ENCODE results near the gene GRPEL2. TPM values are rescaled to one million over a fixed set of nuclear protein-coding genes. Genes with fewer than 3 reads are reported as not detected.

The GRPEL2 gene
- total and polyA plus RNA-seq, 2 experiments from 2014 or later = 20.2 to 62.2 TPM

- H3K27me3 Mint-ChIP-seq (ENCODE audit: insufficient read depth, low read depth, poor library complexity) = peaks cover 4% of the 10 kb centered on the region
- no peaks in the 10 kb centered on the region for H3K36me3 Mint-ChIP-seq (ENCODE audit: low read depth)
- H3K4me1 Mint-ChIP-seq = peaks cover 16% of the 10 kb centered on the region
- Histone ChIP-seq H3K4me1 (ENCODE audit: insufficient read depth) (no peaks in the 10 kb centered on the region), H3K27ac (ENCODE audit: low read depth) (no peak overlapping the region), H3K4me2 (no peak overlapping the region), H3K79me2 (replicated peaks; ENCODE audit: insufficient read depth) (no peaks in the 10 kb centered on the region), H3K36me3 (ENCODE audit: insufficient read depth) (no peaks in the 10 kb centered on the region), H3K4me3 (no peak overlapping the region), H2AFZ (no peak overlapping the region), H4K20me1 (replicated peaks; ENCODE audit: insufficient read depth) (no peaks in the 10 kb centered on the region), H3K27me3 (ENCODE audit: insufficient read depth) (no peaks in the 10 kb centered on the region), H3K9me2 (ENCODE audit: insufficient read depth) (no peaks in the 10 kb centered on the region), H3F3A (replicated peaks; ENCODE audit: low read depth) (no peaks in the 10 kb centered on the region)
- no peaks in the 10 kb centered on the region for H3K9me3 Mint-ChIP-seq
- DNase-seq (ENCODE audit: low spot score) (peak; percentile 47), ATAC-seq (peak; percentile 75)
- no peak for TF ChIP-seq NANOG (IDR thresholded peaks at IDR 0.05; ENCODE audit: borderline replicate concordance)
- TF ChIP-seq ZNF331 (CRISPR knock-in tag; IDR thresholded peaks at IDR 0.05; ENCODE audit: low read depth) = no peak
- TF ChIP-seq CTCF (conservative IDR thresholded peaks at IDR 0.05; ENCODE audit: low read depth in 2 of 2) = peak in 1 of 2 experiments; percentile 22; a peak in 1 of 4 replicates
- TF ChIP-seq, protein P1, sequence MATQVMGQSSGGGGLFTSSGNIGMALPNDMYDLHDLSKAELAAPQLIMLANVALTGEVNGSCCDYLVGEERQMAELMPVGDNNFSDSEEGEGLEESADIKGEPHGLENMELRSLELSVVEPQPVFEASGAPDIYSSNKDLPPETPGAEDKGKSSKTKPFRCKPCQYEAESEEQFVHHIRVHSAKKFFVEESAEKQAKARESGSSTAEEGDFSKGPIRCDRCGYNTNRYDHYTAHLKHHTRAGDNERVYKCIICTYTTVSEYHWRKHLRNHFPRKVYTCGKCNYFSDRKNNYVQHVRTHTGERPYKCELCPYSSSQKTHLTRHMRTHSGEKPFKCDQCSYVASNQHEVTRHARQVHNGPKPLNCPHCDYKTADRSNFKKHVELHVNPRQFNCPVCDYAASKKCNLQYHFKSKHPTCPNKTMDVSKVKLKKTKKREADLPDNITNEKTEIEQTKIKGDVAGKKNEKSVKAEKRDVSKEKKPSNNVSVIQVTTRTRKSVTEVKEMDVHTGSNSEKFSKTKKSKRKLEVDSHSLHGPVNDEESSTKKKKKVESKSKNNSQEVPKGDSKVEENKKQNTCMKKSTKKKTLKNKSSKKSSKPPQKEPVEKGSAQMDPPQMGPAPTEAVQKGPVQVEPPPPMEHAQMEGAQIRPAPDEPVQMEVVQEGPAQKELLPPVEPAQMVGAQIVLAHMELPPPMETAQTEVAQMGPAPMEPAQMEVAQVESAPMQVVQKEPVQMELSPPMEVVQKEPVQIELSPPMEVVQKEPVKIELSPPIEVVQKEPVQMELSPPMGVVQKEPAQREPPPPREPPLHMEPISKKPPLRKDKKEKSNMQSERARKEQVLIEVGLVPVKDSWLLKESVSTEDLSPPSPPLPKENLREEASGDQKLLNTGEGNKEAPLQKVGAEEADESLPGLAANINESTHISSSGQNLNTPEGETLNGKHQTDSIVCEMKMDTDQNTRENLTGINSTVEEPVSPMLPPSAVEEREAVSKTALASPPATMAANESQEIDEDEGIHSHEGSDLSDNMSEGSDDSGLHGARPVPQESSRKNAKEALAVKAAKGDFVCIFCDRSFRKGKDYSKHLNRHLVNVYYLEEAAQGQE (IDR thresholded peaks at IDR 0.05; ENCODE audit: unreplicated experiment) = no peak
- no peak overlapping the region for H3K27ac Mint-ChIP-seq
- no peak overlapping the region for H3K4me3 Mint-ChIP-seq
These were observed 34.2 kb upstream of the GRPEL2 start for GRCh38 chr5:149310947-149311658.

- Mint-ChIP-seq H3K4me1 (peaks cover 20% of the 10 kb centered on the region), H3K36me3 (ENCODE audit: low read depth) (no peaks in the 10 kb centered on the region), H3K4me3 (no peak overlapping the region)
- TF ChIP-seq NANOG (IDR thresholded peaks at IDR 0.05; ENCODE audit: borderline replicate concordance) (no peak), EZH2phosphoT487 (IDR thresholded peaks at IDR 0.05; ENCODE audit: unreplicated experiment) (no peak), ZNF114 (CRISPR knock-in tag; IDR thresholded peaks at IDR 0.05) (no peak), JUNB (IDR thresholded peaks at IDR 0.05; ENCODE audit: unreplicated experiment) (no peak), STAT1 (IDR thresholded peaks at IDR 0.05; ENCODE audit: unreplicated experiment) (no peak)
- TF ChIP-seq, protein P2, sequence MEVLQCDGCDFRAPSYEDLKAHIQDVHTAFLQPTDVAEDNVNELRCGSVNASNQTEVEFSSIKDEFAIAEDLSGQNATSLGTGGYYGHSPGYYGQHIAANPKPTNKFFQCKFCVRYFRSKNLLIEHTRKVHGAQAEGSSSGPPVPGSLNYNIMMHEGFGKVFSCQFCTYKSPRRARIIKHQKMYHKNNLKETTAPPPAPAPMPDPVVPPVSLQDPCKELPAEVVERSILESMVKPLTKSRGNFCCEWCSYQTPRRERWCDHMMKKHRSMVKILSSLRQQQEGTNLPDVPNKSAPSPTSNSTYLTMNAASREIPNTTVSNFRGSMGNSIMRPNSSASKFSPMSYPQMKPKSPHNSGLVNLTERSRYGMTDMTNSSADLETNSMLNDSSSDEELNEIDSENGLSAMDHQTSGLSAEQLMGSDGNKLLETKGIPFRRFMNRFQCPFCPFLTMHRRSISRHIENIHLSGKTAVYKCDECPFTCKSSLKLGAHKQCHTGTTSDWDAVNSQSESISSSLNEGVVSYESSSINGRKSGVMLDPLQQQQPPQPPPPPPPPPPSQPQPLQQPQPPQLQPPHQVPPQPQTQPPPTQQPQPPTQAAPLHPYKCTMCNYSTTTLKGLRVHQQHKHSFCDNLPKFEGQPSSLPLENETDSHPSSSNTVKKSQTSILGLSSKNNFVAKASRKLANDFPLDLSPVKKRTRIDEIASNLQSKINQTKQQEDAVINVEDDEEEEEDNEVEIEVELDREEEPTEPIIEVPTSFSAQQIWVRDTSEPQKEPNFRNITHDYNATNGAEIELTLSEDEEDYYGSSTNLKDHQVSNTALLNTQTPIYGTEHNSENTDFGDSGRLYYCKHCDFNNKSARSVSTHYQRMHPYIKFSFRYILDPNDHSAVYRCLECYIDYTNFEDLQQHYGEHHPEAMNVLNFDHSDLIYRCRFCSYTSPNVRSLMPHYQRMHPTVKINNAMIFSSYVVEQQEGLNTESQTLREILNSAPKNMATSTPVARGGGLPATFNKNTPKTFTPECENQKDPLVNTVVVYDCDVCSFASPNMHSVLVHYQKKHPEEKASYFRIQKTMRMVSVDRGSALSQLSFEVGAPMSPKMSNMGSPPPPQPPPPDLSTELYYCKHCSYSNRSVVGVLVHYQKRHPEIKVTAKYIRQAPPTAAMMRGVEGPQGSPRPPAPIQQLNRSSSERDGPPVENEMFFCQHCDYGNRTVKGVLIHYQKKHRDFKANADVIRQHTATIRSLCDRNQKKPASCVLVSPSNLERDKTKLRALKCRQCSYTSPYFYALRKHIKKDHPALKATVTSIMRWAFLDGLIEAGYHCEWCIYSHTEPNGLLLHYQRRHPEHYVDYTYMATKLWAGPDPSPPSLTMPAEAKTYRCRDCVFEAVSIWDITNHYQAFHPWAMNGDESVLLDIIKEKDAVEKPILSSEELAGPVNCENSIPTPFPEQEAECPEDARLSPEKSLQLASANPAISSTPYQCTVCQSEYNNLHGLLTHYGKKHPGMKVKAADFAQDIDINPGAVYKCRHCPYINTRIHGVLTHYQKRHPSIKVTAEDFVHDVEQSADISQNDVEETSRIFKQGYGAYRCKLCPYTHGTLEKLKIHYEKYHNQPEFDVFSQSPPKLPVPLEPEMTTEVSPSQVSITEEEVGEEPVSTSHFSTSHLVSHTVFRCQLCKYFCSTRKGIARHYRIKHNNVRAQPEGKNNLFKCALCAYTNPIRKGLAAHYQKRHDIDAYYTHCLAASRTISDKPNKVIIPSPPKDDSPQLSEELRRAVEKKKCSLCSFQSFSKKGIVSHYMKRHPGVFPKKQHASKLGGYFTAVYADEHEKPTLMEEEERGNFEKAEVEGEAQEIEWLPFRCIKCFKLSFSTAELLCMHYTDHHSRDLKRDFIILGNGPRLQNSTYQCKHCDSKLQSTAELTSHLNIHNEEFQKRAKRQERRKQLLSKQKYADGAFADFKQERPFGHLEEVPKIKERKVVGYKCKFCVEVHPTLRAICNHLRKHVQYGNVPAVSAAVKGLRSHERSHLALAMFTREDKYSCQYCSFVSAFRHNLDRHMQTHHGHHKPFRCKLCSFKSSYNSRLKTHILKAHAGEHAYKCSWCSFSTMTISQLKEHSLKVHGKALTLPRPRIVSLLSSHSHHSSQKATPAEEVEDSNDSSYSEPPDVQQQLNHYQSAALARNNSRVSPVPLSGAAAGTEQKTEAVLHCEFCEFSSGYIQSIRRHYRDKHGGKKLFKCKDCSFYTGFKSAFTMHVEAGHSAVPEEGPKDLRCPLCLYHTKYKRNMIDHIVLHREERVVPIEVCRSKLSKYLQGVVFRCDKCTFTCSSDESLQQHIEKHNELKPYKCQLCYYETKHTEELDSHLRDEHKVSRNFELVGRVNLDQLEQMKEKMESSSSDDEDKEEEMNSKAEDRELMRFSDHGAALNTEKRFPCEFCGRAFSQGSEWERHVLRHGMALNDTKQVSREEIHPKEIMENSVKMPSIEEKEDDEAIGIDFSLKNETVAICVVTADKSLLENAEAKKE (CRISPR knock-in tag; IDR thresholded peaks at IDR 0.05) = no peak
These were observed 32.0 kb upstream of the GRPEL2 start for GRCh38 chr5:149313151-149313841.

More at GRCh38 chr5:149313151-149313841, 32.0 kb upstream of the GRPEL2 start:
- ATAC-seq = no peak
- no peak overlapping the region for H3K4me3 ChIP-seq
- no peak overlapping the region for H3K4me2 ChIP-seq
- Mint-ChIP-seq H3K9me3 (no peaks in the 10 kb centered on the region), H3K27me3 (ENCODE audit: insufficient read depth, low read depth, poor library complexity) (peaks cover 2% of the 10 kb centered on the region), H3K27ac (no peak overlapping the region)
- no peaks in the 10 kb centered on the region for H3F3A ChIP-seq (replicated peaks; ENCODE audit: low read depth)
- H3K79me2 ChIP-seq (replicated peaks; ENCODE audit: insufficient read depth) = no peaks in the 10 kb centered on the region
- H4K20me1 ChIP-seq (replicated peaks; ENCODE audit: insufficient read depth) = no peaks in the 10 kb centered on the region
- H3K36me3 ChIP-seq (ENCODE audit: insufficient read depth) = no peaks in the 10 kb centered on the region
- H3K27ac ChIP-seq (ENCODE audit: low read depth) = no peak overlapping the region
- H3K27me3 ChIP-seq (ENCODE audit: insufficient read depth) = no peaks in the 10 kb centered on the region
- H3K9me2 ChIP-seq (ENCODE audit: insufficient read depth) = no peaks in the 10 kb centered on the region
- no peak for DNase-seq (ENCODE audit: low spot score)
- no peaks in the 10 kb centered on the region for H3K4me1 ChIP-seq (ENCODE audit: insufficient read depth)
- H2AFZ ChIP-seq = no peak overlapping the region
